Measurements from ENCODE around the gene NBDY. TPM values are rescaled to one million over a fixed set of nuclear protein-coding genes. Genes with fewer than 3 reads are reported as not detected.

The NBDY gene
- total and polyA plus RNA-seq, 2 of the 4 experiments (the other 2 are of a cell fraction) = 3.2 to 61.5 TPM

DNA sequence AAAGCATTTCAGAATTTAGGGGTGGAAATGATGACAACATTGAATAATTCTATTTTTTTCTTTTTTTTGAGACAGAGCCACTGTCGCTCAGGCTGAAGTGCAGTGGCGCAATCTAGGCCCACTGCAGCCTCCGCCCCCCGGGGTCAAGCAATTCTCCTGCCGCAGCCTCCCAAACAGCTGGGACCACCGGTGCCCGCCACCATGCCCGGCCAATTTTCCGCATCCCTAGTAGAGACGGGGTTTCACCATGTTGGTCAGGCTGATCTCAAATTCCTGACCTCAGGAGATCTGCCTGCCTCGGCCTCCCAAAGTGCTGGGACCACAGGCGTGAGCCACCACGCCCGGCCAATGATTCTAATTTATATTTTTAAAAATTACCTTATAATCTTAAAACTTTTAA, 7.2 kb downstream of the NBDY start:
- Histone ChIP-seq H3K27ac (ENCODE audit: insufficient read depth, low read length) (no peak overlapping the region), H2AK5ac (ENCODE audit: low read depth, low read length) (no peak overlapping the region), H2AFZ (replicated peaks; ENCODE audit: low read length, poor library complexity) (no peak overlapping the region), H3K14ac (replicated peaks; ENCODE audit: low read depth, low read length) (no peak overlapping the region), H3K23ac (ENCODE audit: low read depth, low read length) (no peak overlapping the region), H3K9ac (ENCODE audit: low read depth, low read length) (no peak overlapping the region), H3K4me1 (ENCODE audit: control insufficient read depth, insufficient read depth, low read length) (no peaks in the 10 kb centered on the region), H3K4me3 (ENCODE audit: insufficient read depth, low read depth, low read length) (no peak overlapping the region), H4K5ac (ENCODE audit: low read depth, low read length) (no peak overlapping the region), H3K27me3 (ENCODE audit: control insufficient read depth, insufficient read depth, low read length) (no peaks in the 10 kb centered on the region), H3K4me2 (ENCODE audit: low read depth, low read length) (no peak overlapping the region), H3K18ac (ENCODE audit: low read depth, low read length) (no peak overlapping the region), H3K9me1 (ENCODE audit: insufficient read depth, low read length) (no peaks in the 10 kb centered on the region), H3K56ac (ENCODE audit: extremely low read depth, insufficient read depth, low read length) (no peak overlapping the region), H2BK120ac (ENCODE audit: low read depth, low read length) (no peak overlapping the region), H4K20me1 (ENCODE audit: insufficient read depth, low read length) (peaks cover 5% of the 10 kb centered on the region; the same call in 1 of the 2 replicates), H2AK9ac (replicated peaks; ENCODE audit: low read depth, low read length, poor library complexity) (no peak overlapping the region), H2BK15ac (ENCODE audit: low read depth, low read length) (no peak overlapping the region), H3K4ac (ENCODE audit: low read depth, low read length) (no peak overlapping the region), H3K36me3 (ENCODE audit: control insufficient read depth, insufficient read depth, low read length) (peaks cover 3% of the 10 kb centered on the region; the same call in 1 of the 2 replicates), H4K8ac (ENCODE audit: low read depth in 2 of 2, low read length in 2 of 2) (no peak overlapping the region), H4K91ac (ENCODE audit: insufficient read depth, low read depth, low read length) (no peak overlapping the region), H2BK20ac (ENCODE audit: low read depth, low read length) (no peak overlapping the region), H3K79me1 (ENCODE audit: low read depth in 1 of 2, low read length in 2 of 2) (peaks cover 0 to 7% of the 10 kb centered on the region in 2 experiments; a peak in 2 of 4 replicates), H3K9me3 (ENCODE audit: control insufficient read depth, insufficient read depth, low read length) (no peaks in the 10 kb centered on the region), H2BK5ac (ENCODE audit: low read depth, low read length, poor library complexity, severe bottlenecking) (no peak overlapping the region)
- intact Hi-C loops (cut with micrococcal nuclease) (no loop called here), dilution Hi-C loops (cut with HindIII; ENCODE audit: low sequenced_read_pairs, unreplicated experiment) (no loop called here), in situ Hi-C loops (cut with MboI; ENCODE audit: low sequenced_read_pairs) (loop anchor here (25.0 kb wide), 1 partner anchor 1574 kb away; no protein-coding TSS in a partner anchor)
- 88% methylated on average over 6 of the region's 14 CpGs; no CpG with 5 or more reads in 1 of the 2 experiments for WGBS, 2 experiments (ENCODE audit: extremely low coverage in 2 of 2, insufficient read length in 1 of 2)
- DNase-seq (no peak), ATAC-seq (ENCODE audit: low read depth) (no peak)
- POLR2A ChIA-PET (ENCODE audit: unreplicated experiment) = no interaction called here
- CTCF ChIA-PET = no interaction called here
- no peak for TF ChIP-seq FOS (IDR thresholded peaks at IDR 0.05; ENCODE audit: low read depth, low read length)
- TF ChIP-seq RFX5 (IDR thresholded peaks at IDR 0.05; ENCODE audit: low read depth, low read length) = no peak
- no peak for TF ChIP-seq MAZ (IDR thresholded peaks at IDR 0.05; ENCODE audit: borderline replicate concordance, low read depth, low read length)
- TF ChIP-seq, protein P1, sequence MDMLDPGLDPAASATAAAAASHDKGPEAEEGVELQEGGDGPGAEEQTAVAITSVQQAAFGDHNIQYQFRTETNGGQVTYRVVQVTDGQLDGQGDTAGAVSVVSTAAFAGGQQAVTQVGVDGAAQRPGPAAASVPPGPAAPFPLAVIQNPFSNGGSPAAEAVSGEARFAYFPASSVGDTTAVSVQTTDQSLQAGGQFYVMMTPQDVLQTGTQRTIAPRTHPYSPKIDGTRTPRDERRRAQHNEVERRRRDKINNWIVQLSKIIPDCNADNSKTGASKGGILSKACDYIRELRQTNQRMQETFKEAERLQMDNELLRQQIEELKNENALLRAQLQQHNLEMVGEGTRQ (IDR thresholded peaks at IDR 0.05; ENCODE audit: low read depth, low read length) = no peak
- TF ChIP-seq, protein P2, sequence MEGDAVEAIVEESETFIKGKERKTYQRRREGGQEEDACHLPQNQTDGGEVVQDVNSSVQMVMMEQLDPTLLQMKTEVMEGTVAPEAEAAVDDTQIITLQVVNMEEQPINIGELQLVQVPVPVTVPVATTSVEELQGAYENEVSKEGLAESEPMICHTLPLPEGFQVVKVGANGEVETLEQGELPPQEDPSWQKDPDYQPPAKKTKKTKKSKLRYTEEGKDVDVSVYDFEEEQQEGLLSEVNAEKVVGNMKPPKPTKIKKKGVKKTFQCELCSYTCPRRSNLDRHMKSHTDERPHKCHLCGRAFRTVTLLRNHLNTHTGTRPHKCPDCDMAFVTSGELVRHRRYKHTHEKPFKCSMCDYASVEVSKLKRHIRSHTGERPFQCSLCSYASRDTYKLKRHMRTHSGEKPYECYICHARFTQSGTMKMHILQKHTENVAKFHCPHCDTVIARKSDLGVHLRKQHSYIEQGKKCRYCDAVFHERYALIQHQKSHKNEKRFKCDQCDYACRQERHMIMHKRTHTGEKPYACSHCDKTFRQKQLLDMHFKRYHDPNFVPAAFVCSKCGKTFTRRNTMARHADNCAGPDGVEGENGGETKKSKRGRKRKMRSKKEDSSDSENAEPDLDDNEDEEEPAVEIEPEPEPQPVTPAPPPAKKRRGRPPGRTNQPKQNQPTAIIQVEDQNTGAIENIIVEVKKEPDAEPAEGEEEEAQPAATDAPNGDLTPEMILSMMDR (conservative IDR thresholded peaks at IDR 0.05; ENCODE audit: low read depth, low read length) = no peak
- TF ChIP-seq NFE2L2 (IDR thresholded peaks at IDR 0.05; ENCODE audit: low read depth, low read length) = no peak
- no peak for TF ChIP-seq CHD1 (IDR thresholded peaks at IDR 0.05; ENCODE audit: low read depth, low read length)
- TF ChIP-seq SMC3 (IDR thresholded peaks at IDR 0.05; ENCODE audit: low read depth, low read length) = no peak
- TF ChIP-seq MXI1 (IDR thresholded peaks at IDR 0.05; ENCODE audit: borderline replicate concordance, low read depth, low read length) = no peak
- no peak for TF ChIP-seq CEBPB (IDR thresholded peaks at IDR 0.05; ENCODE audit: low read depth, low read length)
- no peak for TF ChIP-seq RCOR1 (IDR thresholded peaks at IDR 0.05; ENCODE audit: insufficient replicate concordance, low read length)
- no peak for TF ChIP-seq BHLHE40 (IDR thresholded peaks at IDR 0.05; ENCODE audit: low read depth, low read length)
- BruUV-seq (replicated peaks) = no TSS peak

All from IMR-90 (cell line).